ENCODE data around the gene SCMH1.

SCMH1 gene

DNA sequence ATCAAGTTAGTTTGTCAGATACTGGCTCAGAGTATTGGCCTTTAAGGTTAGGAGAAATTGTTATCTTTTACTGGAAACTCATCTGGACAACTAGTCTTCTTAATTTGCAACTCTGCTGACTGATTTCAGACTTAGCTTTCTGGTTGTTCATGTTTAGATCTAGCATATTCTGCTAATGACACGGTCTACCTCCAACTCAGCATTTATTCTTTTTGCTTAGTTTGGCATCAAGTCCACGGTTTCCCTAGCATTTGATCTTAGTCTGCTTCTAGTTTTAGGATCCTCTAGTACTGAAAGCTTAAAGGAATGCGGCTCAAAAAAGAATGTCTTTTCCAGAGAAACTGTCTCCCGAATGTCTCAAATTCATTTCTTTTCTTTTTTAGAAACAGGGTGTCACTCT is 145.0 kb downstream of the SCMH1 start:
- no peak for DNase-seq (ENCODE audit: low read depth, low spot score)

DNA sequence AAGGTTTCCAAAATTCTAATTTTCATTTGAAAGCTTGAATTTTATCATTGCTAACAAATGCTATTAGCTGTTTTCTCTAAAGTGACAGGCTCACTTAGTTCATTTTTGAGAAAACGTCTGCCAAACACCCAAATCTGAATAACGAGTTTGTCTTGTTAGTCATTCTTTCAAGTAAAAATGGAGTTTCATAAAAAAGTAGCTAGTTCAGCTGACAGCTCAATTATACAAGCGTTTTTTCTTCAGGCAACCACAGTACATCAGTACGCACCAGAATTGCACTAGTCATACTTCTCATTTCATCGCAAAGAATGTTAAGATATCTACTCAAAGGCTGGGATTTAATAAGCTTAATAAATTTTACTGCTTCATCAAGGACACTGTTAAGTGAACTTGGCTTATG is 148.3 kb downstream of the SCMH1 start:
- DNase-seq (ENCODE audit: low read depth, low spot score), result no peak

DNA sequence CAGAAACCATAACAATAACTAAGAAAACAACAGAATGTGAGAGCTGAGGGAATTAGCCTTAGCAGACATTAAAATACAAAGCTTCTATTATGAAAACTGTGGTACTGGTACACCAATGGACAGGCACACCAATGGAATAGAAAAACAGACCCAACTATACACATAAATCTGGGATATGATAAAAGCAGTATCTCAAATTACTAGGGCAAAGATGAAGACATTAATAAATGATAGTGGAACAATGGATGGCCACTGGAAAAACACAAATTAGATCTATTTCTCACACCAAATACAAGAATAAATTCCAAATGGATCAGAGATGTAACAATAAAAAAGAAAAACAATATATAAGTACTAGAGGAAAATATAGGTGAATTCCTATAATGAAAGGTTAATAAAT is 155.2 kb downstream of the SCMH1 start:
- DNase-seq (ENCODE audit: low read depth, low spot score), result no peak

DNA sequence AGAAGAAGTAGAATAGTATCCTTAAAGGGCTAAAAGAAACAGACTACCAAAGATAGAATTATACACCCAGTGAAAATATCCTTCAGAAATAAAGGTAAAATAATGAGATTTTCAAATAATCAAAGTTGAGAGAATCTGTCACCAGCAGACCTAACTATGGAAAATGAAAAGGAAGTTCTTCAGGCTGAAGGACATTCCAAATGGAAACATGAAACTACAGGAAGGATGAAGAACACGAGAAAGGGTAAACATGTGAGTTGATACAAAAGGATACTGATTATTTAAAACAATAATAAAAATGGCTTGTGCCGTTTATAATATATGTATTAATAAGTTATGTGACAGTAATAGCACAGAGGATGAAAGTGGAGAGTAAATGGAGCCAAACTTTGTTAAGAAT is 163.5 kb downstream of the SCMH1 start:
- no peak for DNase-seq (ENCODE audit: low read depth, low spot score)

DNA sequence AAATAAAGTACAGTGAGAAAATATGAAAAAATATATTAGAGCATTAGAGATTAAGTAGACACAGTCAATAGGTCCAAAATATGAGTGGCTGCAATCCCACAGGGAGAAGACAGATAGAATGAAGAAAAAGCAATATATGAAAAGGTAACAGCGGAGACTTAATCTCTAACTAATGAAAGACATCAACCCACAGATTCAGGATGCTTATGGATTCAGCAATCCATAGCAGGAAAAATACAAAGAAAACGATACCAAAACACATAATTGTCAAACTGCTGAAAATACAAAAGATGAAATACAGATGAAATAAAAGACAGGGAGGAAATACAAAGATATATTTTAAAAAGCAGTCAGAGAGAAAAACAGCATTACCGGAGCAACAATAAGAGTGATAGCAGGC is 163.9 kb downstream of the SCMH1 start:
- DNase-seq (ENCODE audit: low read depth, low spot score), result no peak

DNA sequence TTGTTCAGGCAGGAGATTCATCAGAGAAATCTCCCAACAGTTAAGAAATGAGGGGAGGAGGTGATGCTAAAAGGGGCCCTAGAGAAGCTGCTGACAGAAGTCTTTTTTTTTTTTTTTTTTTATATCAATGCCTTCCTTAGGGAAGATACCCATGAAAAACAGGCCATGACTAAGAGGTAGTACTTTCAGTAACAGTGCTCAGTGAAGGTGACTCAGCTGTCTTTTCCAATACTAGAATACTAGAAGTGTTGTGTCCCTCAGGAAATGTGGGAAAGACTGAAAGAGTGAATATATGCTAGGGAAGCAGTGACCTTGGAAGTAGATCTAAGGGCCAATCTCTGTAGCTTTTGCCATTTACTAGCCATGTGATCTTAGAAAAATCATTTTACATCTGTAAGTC is 168.1 kb downstream of the SCMH1 start:
- DNase-seq (ENCODE audit: low read depth, low spot score), result no peak

DNA sequence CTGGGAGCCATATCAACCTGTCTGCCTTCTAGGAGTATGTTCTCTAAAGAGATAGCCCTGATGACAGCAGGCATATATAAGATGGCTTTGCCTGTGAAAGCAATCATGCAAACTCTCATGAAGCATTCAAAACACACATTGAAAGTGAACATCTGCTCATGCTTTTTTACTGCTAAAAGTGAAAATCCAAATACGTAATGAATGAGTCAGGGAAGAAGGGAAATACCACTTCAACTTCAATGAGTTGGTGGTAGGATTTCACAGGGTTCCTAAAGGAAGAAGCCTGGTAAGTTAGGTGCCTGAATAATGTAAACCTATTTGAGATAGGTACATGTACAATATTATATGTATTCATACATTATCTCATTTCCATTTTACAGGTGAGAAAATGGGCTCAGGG is 170.1 kb downstream of the SCMH1 start:
- no peak for DNase-seq (ENCODE audit: low read depth, low spot score)

DNA sequence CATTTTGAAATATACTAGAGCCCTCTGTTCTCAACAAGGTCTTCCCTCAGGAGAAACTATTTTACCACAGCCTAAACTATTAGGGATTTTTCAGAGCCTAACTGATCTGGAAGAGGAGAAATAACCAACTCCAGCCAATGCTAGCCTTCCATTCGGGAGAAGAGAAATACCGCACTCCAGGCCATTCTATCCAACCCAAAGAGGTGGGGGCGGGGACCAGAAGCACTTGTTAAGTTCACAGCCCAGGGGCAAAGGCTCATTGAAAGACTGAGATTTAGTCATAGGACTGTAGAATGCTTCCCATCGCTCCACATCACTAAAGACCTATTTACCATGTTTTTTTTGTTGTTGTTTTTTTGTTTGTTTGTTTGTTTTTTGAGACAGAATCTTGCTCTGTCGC is 185.2 kb downstream of the SCMH1 start:
- no peak for DNase-seq (ENCODE audit: low read depth, low spot score)

DNA sequence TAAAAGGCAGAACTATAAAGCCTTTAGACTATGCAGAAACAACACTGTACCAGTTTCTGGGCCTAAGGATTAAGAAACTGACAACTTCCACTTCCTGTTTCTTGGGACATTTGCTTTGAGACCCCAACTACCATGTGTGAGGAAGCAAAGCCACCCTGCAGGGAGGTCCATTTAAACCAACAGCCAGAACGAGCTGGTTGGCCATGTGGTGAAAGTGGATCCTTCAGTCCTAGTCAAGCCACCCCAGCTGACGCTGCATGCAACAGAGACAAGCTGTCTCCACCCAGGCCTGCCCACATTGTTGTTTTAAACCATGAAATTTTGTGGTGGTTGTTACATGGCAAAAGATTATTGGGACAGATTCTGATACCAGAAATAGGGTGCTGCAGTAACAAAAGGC is 188.8 kb downstream of the SCMH1 start:
- no peak for DNase-seq (ENCODE audit: low read depth, low spot score)

DNA sequence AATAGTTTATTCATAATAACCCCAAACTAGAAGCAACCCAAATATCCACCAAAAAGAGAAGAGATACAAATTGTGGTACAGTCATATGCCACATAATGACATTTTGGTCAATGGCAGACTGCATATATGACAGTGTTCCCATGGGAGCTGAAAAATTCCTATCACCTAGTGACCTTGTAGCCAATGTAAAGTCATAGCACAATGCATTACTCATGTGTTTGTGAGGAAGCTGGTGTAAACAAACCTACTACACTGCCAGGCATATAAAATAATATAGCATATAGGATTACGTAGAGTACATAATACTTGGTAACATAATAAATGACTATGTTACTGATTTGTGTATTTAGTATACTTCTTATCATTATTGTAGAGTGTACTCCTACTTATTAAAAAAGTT is 191.1 kb downstream of the SCMH1 start:
- DNase-seq (ENCODE audit: low read depth, low spot score), result no peak

DNA sequence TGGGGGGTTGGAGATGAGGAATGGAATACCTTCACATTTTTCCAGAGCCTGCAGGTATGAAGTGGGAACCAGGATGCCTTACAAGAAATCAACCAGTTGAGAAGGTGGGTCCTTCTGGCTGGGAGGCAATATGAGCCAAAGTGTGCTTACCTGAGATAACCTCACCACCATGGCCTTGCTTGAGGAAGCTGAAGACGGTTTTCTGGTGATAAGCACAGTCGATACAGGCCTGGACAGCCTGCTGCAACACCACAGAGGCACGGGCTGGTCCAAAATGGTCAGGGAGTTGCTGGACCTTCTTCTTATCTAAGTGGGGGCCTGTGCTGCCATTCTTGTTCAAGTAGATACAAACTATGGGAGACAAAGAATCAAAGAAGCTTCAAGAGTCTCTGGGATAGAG is 193.6 kb downstream of the SCMH1 start:
- no peak for DNase-seq (ENCODE audit: low read depth, low spot score)

DNA sequence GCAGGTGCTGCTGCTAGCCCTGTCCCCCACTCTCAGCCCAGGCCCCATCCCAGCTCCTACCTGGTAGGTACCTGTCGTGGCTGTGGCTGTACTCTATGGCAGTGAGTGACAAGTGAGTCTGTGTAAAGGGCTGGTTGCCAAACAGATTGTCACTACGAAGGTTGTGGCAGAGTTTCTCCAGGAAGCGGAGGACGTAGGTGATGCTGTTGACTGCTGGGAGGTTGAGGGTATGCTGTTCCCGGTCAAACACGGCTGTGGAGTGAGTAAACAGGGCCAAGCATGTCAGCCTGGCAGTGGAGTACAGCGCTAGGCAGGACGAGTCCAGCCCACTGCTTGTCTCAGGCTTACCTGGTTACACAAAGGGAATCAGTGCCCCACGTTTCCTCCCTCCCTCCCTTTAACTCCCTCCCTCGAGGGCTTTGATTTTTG is 195.7 kb downstream of the SCMH1 start:
- DNase-seq (ENCODE audit: low read depth, low spot score), result no peak

DNA sequence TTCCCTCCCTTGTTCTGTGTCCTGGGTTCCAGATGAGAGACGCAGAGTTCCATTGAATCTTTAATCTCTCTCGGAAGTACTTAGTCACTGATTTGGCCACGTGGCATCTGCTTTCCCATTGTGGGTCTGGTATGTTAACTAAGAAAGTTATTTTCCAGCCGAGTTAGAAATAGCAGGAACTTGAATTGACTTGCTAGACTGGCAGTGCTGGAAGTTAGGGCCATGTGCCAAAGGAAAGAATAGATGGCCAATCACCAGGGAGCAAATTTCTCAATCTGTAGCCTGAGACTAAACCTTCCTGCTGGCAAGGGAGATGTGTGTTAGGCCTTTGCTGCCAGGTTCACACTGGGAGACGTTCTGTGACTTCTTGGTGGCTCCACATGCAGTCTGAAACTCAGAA is 196.4 kb downstream of the SCMH1 start:
- peak; percentile 16 for DNase-seq (ENCODE audit: low read depth, low spot score)

DNA sequence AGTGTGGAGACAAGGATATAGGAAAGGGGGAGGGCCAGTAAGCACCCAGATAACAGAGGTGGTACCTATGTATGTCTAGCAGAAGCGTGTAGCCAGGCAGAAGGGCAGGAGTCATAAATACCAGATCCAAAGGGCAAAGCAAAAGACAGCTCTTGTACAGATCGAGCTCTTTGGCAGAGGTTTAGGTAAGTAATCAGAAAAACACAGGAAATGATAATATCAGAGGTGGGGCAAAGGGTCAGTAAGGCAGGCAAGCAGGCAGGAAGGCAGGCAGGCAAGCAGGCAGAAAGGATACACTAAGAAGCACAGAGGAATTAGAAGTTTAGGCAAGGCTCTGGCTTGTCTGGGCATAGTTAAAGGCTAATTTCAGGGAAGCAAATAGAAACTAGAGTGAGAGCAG is 197.9 kb downstream of the SCMH1 start:
- no peak for DNase-seq (ENCODE audit: low read depth, low spot score)

DNA sequence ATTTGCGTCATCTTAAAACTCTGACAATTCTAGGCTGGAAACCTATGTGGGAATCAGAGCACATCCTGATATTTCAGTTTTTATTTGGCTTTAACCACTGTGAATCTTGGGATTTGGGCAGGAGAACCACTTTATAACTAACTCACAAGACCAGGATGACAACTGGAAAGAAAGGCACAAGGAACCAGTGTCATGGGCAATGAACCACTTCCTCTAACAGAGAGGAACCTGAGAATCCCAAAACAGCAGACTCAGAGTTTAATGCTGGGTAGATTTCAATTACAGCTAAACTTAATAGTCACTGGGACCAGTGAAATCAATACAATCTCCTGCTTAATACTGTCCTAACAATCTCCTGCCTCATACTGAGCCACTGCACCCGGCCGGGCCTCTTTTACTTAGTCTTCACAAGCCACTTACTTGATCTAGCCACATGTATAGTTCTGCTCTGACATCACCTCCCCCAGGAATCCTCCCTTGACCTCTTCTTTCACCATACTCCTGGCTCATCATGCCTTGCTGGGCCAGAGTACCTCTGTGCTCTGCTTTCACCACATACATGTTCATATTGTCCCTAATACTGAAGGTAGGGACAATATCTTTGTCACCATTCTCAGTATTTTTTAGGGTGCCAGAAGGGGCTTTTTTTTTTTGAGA is 200.4 kb downstream of the SCMH1 start:
- DNase-seq (ENCODE audit: low read depth, low spot score), result no peak

DNA sequence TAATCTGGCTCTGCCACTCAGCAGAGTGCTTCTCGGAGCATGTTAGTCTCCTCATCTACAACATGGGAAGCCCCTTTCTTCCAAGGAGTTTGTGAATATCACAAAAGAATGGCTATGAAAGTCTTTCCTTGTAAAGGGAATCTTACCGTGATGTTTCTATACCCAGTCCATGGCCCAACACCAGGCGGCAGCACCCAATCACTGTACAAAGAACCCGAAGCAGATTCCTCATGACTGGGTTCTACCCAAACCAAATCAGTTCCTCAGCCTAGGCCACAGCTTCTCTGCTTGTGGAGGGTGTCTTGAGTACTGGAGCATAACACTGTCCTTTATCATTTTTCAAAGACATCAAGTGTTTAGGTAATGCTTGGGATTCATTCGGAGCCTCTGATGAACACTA is 204.0 kb downstream of the SCMH1 start:
- DNase-seq (ENCODE audit: low read depth, low spot score), result no peak

DNA sequence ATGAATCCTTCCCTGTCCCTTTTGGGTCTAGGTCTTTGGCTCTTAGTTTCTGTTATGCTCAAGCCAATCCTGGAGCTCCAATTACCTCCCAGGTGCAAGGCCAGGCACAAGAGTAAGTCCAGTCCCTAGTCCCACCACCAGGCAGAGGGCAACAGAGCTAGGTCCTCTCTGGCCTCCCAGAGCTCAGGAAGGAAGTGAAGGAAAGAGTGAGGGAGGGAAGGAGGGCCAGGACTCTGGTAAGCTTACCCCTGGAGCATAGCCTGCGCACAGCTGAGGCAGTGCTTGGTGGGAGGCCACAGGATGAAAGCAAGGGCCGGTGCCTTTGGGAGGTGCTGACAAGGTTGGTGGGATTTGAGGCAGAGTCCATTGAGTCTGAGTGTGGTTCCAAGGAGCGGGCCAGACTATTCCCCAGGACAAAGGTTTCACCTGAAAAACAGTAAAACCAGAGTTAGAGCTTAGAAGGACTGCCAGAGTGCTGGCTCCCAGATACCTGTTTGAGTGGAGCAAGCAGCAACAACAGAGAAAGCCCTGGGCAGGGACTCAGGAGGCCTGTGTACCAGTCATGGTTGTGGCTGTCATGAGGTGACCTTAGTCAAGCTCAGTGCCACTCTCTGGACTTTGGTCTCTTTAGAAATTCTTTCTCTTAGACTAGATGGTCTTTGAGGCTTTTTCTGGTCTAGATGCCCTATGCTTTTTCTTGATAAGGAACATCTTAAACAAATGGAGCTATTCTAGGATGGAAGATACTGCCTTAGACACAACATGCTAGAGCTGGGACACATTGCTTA is 204.8 kb downstream of the SCMH1 start:
- no peak for DNase-seq (ENCODE audit: low read depth, low spot score)

DNA sequence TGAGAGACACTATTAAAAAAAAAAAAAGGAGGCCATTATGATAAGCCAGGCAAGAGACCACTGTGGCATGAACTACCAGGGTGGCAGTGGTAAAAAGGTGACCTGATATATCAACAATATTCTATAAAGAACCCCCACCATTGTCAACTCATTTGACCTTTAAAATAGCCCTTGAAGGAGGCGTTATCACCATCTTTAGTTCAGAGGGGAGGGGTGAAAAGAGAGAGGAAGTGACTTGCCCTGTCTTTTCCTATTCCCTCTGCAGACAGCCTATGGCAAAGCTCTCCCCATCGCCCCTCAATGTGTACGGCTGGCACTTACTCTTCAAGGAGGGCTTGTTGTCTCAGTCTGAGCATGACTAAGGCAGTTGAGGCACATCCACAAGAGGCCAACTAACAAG is 208.8 kb downstream of the SCMH1 start:
- no peak for DNase-seq (ENCODE audit: low read depth, low spot score)

DNA sequence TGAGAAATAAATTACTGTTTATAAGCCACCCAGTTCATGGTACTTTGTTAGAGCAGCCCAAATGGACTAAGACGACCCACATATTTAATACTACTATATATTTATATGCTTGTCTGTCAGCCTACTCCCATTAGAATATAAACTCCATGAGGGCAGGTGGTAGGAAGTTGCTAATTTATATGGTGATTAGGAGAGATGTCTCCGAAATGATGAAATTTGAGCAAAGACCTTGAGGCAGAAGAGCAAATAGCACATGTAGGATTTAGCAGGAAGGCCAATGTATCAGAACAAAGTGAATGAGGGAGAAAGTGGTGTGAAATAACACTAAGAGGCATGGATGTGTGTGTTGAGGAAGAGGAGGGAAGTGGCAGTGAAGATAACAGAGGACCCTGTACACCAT is 210.0 kb downstream of the SCMH1 start:
- DNase-seq (ENCODE audit: low read depth, low spot score), result no peak

DNA sequence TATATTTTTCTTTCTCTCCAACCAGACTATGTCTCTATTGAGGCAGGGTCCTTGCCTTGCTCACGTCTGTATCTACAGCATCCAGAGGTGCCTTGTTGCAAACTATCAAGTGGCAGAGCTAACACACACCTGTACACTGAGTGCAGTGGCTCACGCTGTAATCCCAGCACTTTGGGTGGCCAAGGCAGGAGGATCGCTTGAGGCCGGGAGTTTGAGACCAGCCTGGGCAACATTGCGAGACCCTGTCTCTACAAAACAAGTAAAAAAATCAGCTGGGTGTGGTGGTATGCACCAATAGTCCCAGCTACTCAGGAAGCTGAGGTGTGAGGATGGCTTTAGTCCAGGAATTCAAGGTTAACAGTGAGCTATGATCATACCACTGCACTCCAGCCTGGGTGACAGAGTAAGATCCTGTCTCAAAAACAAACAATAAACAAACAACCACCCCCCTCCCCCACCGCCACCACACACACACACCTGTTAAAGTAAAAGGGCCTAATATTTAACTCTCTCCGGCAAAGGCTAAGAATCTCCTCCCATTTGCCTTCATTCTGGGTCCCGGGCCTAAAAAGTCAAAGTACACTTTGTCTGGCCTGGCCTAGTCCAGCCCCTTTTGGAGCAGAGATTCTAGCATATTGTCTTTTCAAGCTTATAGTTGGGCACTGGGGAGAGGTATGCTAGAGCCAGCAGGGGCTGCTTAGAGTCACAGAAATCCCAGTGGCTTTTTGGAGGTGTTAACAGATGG is 211.1 kb downstream of the SCMH1 start:
- DNase-seq (ENCODE audit: low read depth, low spot score), result no peak

DNA sequence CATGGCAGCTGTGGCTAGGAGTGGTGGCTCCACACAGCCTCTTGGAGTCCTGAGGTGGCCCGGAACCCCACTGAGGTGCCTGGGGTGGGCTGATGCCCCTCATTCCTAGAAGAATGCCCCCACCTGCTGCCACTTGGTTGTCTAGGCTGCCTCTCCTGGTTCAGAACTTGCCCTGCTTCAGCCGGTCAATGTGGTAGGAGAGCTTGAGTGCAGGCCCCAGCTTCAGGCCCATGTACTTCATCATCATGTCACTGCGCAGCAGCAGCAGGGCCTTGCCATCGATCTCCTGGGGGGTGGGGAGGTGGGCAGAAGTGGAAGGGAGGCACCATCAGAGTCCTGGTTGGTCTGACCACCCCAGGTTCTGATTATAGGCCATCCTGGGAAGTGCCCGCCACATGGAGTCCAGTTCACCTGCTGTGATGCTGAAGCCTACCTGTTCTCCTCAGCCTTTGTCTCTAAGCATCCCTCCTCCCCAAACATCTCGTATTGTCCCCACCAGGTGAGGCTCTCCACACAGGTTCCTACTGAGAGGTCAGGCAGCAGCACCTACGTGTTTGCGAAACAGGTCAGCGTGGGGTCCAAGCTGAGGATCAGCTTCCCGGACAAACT is 214.0 kb downstream of the SCMH1 start:
- no peak for DNase-seq (ENCODE audit: low read depth, low spot score)

Measured in brain pericyte (primary cell).